HG03439 (cell line): ENCODE data around the gene GHDC.
"Not testable (repeated sequence)": the region's sequence is repeated elsewhere in the genome, so short reads cannot be mapped to it uniquely, and the experiment has no call there.

Experiments
- ATAC-seq: cut with Tn5 transposase; IDR thresholded peaks from one replicate; pipeline ENCODE4 v1.9.1; 2021; ENCODE audit warnings: mild to moderate bottlenecking, moderate library complexity; ENCODE audit not compliant: unreplicated experiment

GHDC gene

GRCh38 chr17:42203354-42203753, 9.1 kb upstream of the GHDC start:
- no peak for ATAC-seq

GRCh38 chr17:42202696-42203095, 8.4 kb upstream of the GHDC start:
- ATAC-seq: no peak

- ATAC-seq: no peak
These were observed 7.9 kb upstream of the GHDC start for GRCh38 chr17:42202159-42202558.

- ATAC-seq: no peak
These were observed 7.1 kb upstream of the GHDC start for GRCh38 chr17:42201458-42201772.

- ATAC-seq: no peak
These were observed 6.6 kb upstream of the GHDC start for GRCh38 chr17:42200706-42201457.

- no peak for ATAC-seq
These were observed 5.2 kb upstream of the GHDC start for GRCh38 chr17:42199416-42200011.

GRCh38 chr17:42198897-42199296, 4.6 kb upstream of the GHDC start:
- ATAC-seq: no peak

- no peak for ATAC-seq
These were observed 3.4 kb upstream of the GHDC start for GRCh38 chr17:42197564-42198156.

- no peak for ATAC-seq
These were observed 902 bp downstream of the GHDC start for GRCh38 chr17:42193216-42193968.

GRCh38 chr17:42192189-42193126, 1.8 kb downstream of the GHDC start:
- ATAC-seq: no peak

- no peak for ATAC-seq
These were observed 3.1 kb downstream of the GHDC start for GRCh38 chr17:42191275-42191608.

- no peak for ATAC-seq
These were observed 3.6 kb downstream of the GHDC start for GRCh38 chr17:42190491-42191274.

GRCh38 chr17:42189651-42189965, 4.7 kb downstream of the GHDC start:
- no peak for ATAC-seq

- no peak for ATAC-seq
These were observed 5.3 kb downstream of the GHDC start for GRCh38 chr17:42188749-42189650.

- ATAC-seq: no peak
These were observed 6.5 kb downstream of the GHDC start for GRCh38 chr17:42187833-42188232.

- ATAC-seq: not testable (repeated sequence)
These were observed 8.1 kb downstream of the GHDC start for GRCh38 chr17:42186191-42186590.

GRCh38 chr17:42185621-42185930, 8.7 kb downstream of the GHDC start:
- no peak for ATAC-seq

GRCh38 chr17:42184713-42185620, 9.3 kb downstream of the GHDC start, which contains the start of gene HCRT:
HCRT (minus strand) TSS chr17:42185452; CDS start chr17:42185365, 87 bp downstream.
- ATAC-seq: no peak
